ENCODE data around the gene DAZAP2. TPM values are rescaled to one million over a fixed set of nuclear protein-coding genes. Genes with fewer than 3 reads are reported as not detected.

The DAZAP2 gene
- total and polyA plus RNA-seq, 2 of the 13 experiments (the other 11 are each of a cell fraction or from before 2014, with no cell fraction given), result 64.5 to 222 TPM

DNA sequence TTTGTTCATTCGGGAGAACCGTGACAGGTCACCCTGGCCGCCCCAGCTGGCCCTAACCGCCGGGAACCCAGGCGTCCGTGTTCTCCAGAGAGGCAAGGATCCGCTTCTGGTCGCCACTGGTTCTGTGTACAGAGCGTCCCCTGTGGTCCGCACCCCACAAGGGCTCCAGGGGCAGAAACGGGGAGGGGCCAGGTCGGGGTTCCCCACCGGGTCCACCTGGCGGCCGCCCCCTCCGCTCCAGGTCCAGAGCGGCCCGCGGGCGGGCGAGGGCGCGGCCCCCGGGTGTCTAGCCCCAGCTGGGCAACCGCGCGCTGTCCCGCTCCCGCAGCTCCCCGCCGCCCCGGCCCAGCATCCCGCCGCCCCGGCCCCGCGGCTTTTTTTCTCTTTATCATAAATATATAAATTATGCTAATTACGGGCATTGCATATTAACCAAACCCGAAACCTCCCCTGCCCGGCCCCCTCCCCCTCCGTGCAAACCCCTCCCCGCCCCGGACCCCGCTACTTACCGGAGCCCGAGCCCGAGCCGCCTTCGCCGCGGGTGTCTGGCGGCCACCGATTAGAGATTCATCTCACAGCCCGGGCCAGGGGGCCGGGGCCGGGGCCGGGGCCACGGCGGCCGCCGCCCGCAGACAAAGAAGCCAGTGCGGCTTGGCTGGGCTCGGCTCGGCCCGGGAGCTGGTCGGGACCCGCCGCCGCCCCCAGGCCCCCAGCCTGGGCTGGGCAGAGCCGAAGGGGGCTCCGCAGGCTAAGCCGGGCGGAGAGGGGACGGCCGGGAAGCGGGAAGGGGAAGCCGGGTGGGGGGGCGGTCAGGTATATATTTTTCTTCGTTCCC lies 21.3 kb upstream of the DAZAP2 start (continued):
- TF ChIP-seq, protein P1, sequence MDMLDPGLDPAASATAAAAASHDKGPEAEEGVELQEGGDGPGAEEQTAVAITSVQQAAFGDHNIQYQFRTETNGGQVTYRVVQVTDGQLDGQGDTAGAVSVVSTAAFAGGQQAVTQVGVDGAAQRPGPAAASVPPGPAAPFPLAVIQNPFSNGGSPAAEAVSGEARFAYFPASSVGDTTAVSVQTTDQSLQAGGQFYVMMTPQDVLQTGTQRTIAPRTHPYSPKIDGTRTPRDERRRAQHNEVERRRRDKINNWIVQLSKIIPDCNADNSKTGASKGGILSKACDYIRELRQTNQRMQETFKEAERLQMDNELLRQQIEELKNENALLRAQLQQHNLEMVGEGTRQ (IDR thresholded peaks at IDR 0.05; ENCODE audit: low read depth, low read length), result no peak
- TF ChIP-seq, protein P1 (CRISPR knock-in tag; IDR thresholded peaks at IDR 0.05; ENCODE audit: borderline replicate concordance), result no peak
- TF ChIP-seq SOX5 (CRISPR knock-in tag; IDR thresholded peaks at IDR 0.05; ENCODE audit: borderline replicate concordance) (no peak), ADNP (CRISPR knock-in tag; IDR thresholded peaks at IDR 0.05) (no peak), ZNF577 (CRISPR knock-in tag; IDR thresholded peaks at IDR 0.05; ENCODE audit: borderline replicate concordance, low read depth) (no peak), MAZ (IDR thresholded peaks at IDR 0.05; ENCODE audit: borderline replicate concordance, low read depth, low read length) (no peak), MAZ (CRISPR knock-in tag; IDR thresholded peaks at IDR 0.05; ENCODE audit: low read depth) (0 out of 2 replicates have a peak, but pooled peaks have one; percentile 31), RAD21 (CRISPR knock-in tag; IDR thresholded peaks at IDR 0.05) (0 out of 2 replicates have a peak, but pooled peaks have one; percentile 8), NR2F6 (IDR thresholded peaks at IDR 0.05) (no peak), NR2F6 (CRISPR knock-in tag; IDR thresholded peaks at IDR 0.05) (no peak), TOE1 (CRISPR knock-in tag; IDR thresholded peaks at IDR 0.05) (no peak), ZNF552 (CRISPR knock-in tag; IDR thresholded peaks at IDR 0.05; ENCODE audit: borderline replicate concordance) (no peak), ZNF431 (CRISPR knock-in tag; IDR thresholded peaks at IDR 0.05; ENCODE audit: borderline replicate concordance, low read depth) (no peak)

All from HepG2 (cell line).